ENCODE results near the gene NEU3. TPM values are rescaled to one million over a fixed set of nuclear protein-coding genes. Genes with fewer than 3 reads are reported as not detected.
"Not testable (repeated sequence)": the region's sequence is repeated elsewhere in the genome, so short reads cannot be mapped to it uniquely, and the experiment has no call there.

The NEU3 gene
- polyA plus RNA-seq, 1 donor (not counting 4 experiments of a cell fraction or from before 2014, with no cell fraction given): 8.2 TPM

DNA sequence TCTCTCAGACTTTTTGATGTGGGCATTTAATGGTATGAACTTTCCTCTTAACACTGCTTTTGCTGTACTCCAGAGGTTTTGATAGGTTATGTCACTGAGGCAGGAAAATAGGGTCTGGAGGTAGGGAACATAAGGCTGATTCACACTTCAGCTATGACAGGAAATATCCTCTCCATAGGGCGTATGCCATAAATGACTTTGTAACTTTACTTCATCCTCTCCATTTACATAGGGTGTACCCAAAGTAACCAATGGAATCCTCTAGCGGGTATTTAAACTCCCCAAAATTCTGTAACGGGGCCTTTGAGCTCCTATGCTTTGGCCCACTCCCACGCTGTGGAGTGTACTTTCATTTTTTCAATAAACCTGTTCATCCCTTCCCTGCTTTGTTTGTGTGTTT, 58.5 kb downstream of the NEU3 start:
- Histone ChIP-seq H3K9me1 (ENCODE audit: control insufficient read depth, extremely low read depth, insufficient read depth, low read length) (no peaks in the 10 kb centered on the region), H2AFZ (ENCODE audit: control insufficient read depth, low read length) (no peak overlapping the region), H3K36me3 (ENCODE audit: control insufficient read depth in 2 of 2, extremely low read depth in 1 of 2, insufficient read depth in 2 of 2, low read length in 2 of 2) (no peaks in the 10 kb centered on the region), H3K27ac (ENCODE audit: control insufficient read depth, insufficient read depth, low read length) (no peak overlapping the region), H3K9ac (ENCODE audit: control insufficient read depth, extremely low read depth, insufficient read depth, low read length) (no peak overlapping the region), H3K4me2 (ENCODE audit: control insufficient read depth, extremely low read depth, insufficient read depth, low read depth, low read length) (no peak overlapping the region), H4K20me1 (ENCODE audit: control insufficient read depth, extremely low read depth, insufficient read depth, low read length) (no peaks in the 10 kb centered on the region), H3K79me2 (ENCODE audit: control insufficient read depth, insufficient read depth, low read length) (no peaks in the 10 kb centered on the region), H3K4me1 (ENCODE audit: control insufficient read depth, extremely low read depth, insufficient read depth, low read length) (no peaks in the 10 kb centered on the region), H3K4me3 (ENCODE audit: control insufficient read depth in 2 of 3, extremely low read depth in 1 of 3, insufficient read depth in 2 of 3, low read depth in 1 of 3, low read length in 3 of 3) (no peak overlapping the region), H3K9me3 (ENCODE audit: control insufficient read depth, low read depth, low read length) (no peaks in the 10 kb centered on the region), H3K27me3 (ENCODE audit: control insufficient read depth, extremely low read depth, insufficient read depth, low read length) (no peaks in the 10 kb centered on the region)
- dilution Hi-C loops (cut with MboI; ENCODE audit: extremely low pct_ligation_motif_present, low sequenced_read_pairs): loop anchor here (25.0 kb wide), 1 partner anchor 165 kb away; no protein-coding TSS in a partner anchor
- DNase-seq (ENCODE audit: low read depth, low spot score): no peak
- no peak for TF ChIP-seq EZH2 (IDR thresholded peaks at IDR 0.05; ENCODE audit: low read length)
- TF ChIP-seq, protein P1, sequence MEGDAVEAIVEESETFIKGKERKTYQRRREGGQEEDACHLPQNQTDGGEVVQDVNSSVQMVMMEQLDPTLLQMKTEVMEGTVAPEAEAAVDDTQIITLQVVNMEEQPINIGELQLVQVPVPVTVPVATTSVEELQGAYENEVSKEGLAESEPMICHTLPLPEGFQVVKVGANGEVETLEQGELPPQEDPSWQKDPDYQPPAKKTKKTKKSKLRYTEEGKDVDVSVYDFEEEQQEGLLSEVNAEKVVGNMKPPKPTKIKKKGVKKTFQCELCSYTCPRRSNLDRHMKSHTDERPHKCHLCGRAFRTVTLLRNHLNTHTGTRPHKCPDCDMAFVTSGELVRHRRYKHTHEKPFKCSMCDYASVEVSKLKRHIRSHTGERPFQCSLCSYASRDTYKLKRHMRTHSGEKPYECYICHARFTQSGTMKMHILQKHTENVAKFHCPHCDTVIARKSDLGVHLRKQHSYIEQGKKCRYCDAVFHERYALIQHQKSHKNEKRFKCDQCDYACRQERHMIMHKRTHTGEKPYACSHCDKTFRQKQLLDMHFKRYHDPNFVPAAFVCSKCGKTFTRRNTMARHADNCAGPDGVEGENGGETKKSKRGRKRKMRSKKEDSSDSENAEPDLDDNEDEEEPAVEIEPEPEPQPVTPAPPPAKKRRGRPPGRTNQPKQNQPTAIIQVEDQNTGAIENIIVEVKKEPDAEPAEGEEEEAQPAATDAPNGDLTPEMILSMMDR (optimal IDR thresholded peaks at IDR 0.05 in 1 of 3, IDR thresholded peaks at IDR 0.05 in 1 of 3, conservative IDR thresholded peaks at IDR 0.05 in 1 of 3; ENCODE audit: extremely low read depth in 1 of 3, insufficient read depth in 2 of 3, low read length in 3 of 3): no peak
- FAIRE-seq: no peak

DNA sequence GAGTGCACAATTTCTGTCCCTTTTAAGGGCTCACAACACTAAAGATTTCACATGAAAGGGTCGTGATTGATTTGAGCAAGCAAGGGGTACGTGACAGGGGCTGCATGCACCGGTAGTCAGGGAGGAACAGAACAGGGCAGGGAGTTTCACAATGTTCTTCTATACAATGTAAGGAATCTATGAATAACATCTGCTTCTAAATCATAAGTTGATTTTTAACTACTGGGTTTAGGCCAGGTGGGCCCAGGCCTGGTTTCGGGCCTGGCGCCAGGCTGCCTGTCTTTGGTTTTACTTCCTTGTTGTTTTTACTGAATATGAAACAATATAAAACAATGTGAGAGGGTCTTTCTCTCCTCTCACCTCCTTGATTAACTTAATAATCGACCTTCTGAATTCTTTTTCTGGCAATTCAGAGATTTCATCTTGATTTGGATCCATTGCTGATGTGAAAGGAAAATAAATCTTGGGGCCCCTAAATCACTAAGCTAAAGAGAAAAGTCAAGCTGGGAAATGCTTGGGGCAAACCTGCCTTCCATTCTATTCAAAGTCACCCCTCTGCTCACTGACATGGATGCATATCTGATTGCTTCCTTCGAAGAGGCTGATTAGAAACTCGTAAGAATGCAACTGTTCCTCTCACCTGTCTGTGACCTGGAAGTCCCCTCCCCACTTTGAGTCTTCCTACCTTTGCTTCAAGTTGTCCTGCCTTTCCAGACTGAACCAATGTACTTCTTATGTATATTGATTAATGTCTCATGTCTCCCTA, 61.0 kb downstream of the NEU3 start:
- not testable (repeated sequence) for H3K27me3 ChIP-seq (ENCODE audit: control insufficient read depth, extremely low read depth, insufficient read depth, low read length); H3K9ac ChIP-seq (ENCODE audit: control insufficient read depth, extremely low read depth, insufficient read depth, low read length); H3K4me3 ChIP-seq (ENCODE audit: control insufficient read depth in 2 of 3, extremely low read depth in 1 of 3, insufficient read depth in 2 of 3, low read depth in 1 of 3, low read length in 3 of 3); FAIRE-seq; H3K4me2 ChIP-seq (ENCODE audit: control insufficient read depth, extremely low read depth, insufficient read depth, low read depth, low read length); H3K27ac ChIP-seq (ENCODE audit: control insufficient read depth, insufficient read depth, low read length); H3K36me3 ChIP-seq (ENCODE audit: control insufficient read depth in 2 of 2, extremely low read depth in 1 of 2, insufficient read depth in 2 of 2, low read length in 2 of 2); H2AFZ ChIP-seq (ENCODE audit: control insufficient read depth, low read length); H3K4me1 ChIP-seq (ENCODE audit: control insufficient read depth, extremely low read depth, insufficient read depth, low read length); H3K79me2 ChIP-seq (ENCODE audit: control insufficient read depth, insufficient read depth, low read length); DNase-seq (ENCODE audit: low read depth, low spot score); H3K9me3 ChIP-seq (ENCODE audit: control insufficient read depth, low read depth, low read length); H4K20me1 ChIP-seq (ENCODE audit: control insufficient read depth, extremely low read depth, insufficient read depth, low read length); H3K9me1 ChIP-seq (ENCODE audit: control insufficient read depth, extremely low read depth, insufficient read depth, low read length)
- dilution Hi-C loops (cut with MboI; ENCODE audit: extremely low pct_ligation_motif_present, low sequenced_read_pairs): loop anchor here (25.0 kb wide), 1 partner anchor 163 kb away; no protein-coding TSS in a partner anchor
